SJSA1 (cell line): ENCODE measurements around the gene GAS2L1. TPM values are rescaled to one million over a fixed set of nuclear protein-coding genes. Genes with fewer than 3 reads are reported as not detected.
"Not testable (repeated sequence)": the region's sequence is repeated elsewhere in the genome, so short reads cannot be mapped to it uniquely, and the experiment has no call there.

Experiments used
- DNase-seq, 2 experiments: peaks; one replicate each; pipeline ENCODE4 v3.0.0-alpha.2; 2015 to 2020; ENCODE audit warnings: low spot score in 2 of 2, low read depth in 1 of 2
- H3K27ac ChIP-seq: fragments of 250-450 bp; sonication (Bioruptor Pico); 2 replicates; pipeline ENCODE4 v1.5.1; 2020; ENCODE audit warnings: mild to moderate bottlenecking, moderate library complexity
- H3K27me3 ChIP-seq: fragments of 250-450 bp; sonication (Bioruptor Pico); replicated peaks from 2 replicates; pipeline ENCODE4 v1.5.1; 2020; ENCODE audit warnings: mild to moderate bottlenecking, moderate library complexity
- H3K36me3 ChIP-seq: fragments of 250-450 bp; sonication (Bioruptor Pico); 2 replicates; pipeline ENCODE4 v1.5.1; 2020; ENCODE audit warnings: mild to moderate bottlenecking
- H3K4me1 ChIP-seq: fragments of 250-450 bp; sonication (Bioruptor Pico); replicated peaks from 2 replicates; pipeline ENCODE4 v1.6.1; 2021; ENCODE audit warnings: mild to moderate bottlenecking
- H3K4me3 ChIP-seq: fragments of 250-450 bp; sonication (Bioruptor Pico); 2 replicates; pipeline ENCODE4 v1.5.1; 2020; ENCODE audit warnings: mild to moderate bottlenecking
- H3K9me3 ChIP-seq: fragments of 250-450 bp; sonication (Bioruptor Pico); replicated peaks from 2 replicates; pipeline ENCODE4 v1.5.1; 2020; ENCODE audit warnings: mild to moderate bottlenecking
- total RNA-seq: library from RNA; depleted of rRNA; stranded (reverse); fragments of >200 nt; shearing (Covaris generic); gene quantifications from 2 replicates; pipeline ENCODE4 v1.2.3, GENCODE V29; 2014; rRNA removed

The GAS2L1 gene
- total RNA-seq, 1 experiment from 2014 or later: 10.4 TPM

DNA sequence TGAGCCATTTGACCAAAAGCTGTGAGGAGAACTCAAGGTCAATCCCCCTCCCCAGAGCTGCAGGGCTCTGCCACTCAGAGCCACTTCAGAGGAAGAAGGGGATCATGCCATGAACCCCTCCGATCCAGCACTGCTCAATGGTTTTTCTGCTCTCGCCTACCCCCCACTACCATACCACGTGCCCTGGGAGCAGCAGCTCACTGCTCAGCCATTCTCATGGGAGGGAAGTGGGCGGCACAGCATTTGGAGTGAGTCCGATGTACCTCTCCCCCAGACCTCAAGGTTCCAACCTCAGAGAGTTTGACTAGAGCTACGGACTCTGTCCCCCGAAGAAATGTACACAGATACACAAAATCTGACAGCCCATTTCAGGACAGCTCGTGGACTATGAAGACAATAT lies 47.4 kb downstream of the GAS2L1 start:
- DNase-seq: no peak
- no peaks in the 10 kb centered on the region for H3K27me3 ChIP-seq
- no peaks in the 10 kb centered on the region for H3K9me3 ChIP-seq
- no peaks in the 10 kb centered on the region for H3K4me1 ChIP-seq
- H3K4me3 ChIP-seq: no peak overlapping the region
- no peak overlapping the region for H3K27ac ChIP-seq
- peaks cover 71% of the 10 kb centered on the region for H3K36me3 ChIP-seq

DNA sequence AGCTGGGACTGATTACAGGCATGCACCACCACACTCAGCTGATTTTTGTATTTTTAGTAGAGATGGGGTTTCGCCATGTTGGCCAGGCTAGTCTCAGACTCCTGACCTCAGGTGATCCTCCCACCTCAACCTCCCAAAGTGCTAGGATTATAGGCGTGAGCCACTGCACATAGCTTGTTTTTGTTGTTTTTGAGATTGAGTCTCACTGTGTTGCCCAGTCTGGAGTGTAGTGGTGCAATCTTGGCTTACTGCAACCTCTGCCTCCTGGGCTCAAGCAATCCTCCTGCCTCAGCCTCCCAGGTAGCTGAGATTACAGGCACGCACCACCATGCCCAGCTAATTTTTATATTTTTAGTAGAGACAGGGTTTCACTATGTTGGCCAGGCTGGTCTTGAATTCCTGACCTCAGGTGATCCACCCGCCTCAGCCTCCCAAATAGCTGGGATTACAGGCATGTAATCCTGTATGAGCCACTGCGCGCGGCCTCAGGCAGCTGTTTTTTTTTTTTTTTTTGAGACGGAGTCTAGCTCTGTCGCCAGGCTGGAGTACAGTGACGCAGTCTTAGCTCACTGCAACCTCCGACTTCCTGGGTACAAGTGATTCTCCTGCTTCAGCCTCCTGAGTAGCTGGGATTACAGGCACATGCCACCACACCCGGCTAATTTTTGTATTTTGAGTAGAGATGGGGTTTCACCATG lies 50.9 kb downstream of the GAS2L1 start:
- H3K27ac ChIP-seq, DNase-seq, H3K9me3 ChIP-seq, H3K27me3 ChIP-seq, H3K4me3 ChIP-seq, H3K4me1 ChIP-seq: not testable (repeated sequence)
- H3K36me3 ChIP-seq: peaks cover 47% of the 10 kb centered on the region

DNA sequence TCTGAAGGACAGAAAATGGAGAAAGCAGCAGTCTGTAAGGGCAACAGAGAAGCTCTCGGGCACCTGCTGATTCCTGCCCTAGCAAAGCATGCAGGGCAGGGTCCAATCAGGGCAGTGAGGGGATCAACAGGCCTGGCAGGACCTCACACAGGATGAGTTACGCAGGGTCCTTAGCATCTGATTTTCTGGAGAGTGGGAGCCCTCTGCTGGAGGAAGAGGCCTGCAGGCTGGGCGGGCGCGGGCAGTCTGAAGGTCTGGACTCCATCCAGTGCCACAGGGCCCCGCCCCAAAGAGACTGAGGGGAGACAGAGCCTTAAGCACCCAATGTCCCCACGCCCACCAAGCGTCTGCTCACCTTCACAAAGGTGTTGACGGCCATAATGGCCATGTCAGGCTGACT lies 53.0 kb downstream of the GAS2L1 start:
- Histone ChIP-seq H3K27me3 (no peaks in the 10 kb centered on the region), H3K4me3 (no peak overlapping the region), H3K9me3 (no peaks in the 10 kb centered on the region), H3K27ac (no peak overlapping the region), H3K36me3 (peaks cover 34% of the 10 kb centered on the region), H3K4me1 (no peaks in the 10 kb centered on the region)
- DNase-seq: peak; percentile 41 to 68

Other genes starting within 250 kb of the GAS2L1 start
- not detected in 2 replicates for gene C22orf31, start 244.8 kb upstream of the GAS2L1 start, total RNA-seq
- 5.9 and 10.1 TPM in 2 replicates for gene KREMEN1, start 233.6 kb upstream of the GAS2L1 start, total RNA-seq
- 45.6 and 78.9 TPM in 2 replicates for gene EMID1, start 100.8 kb upstream of the GAS2L1 start, total RNA-seq
- 26.5 and 34.6 TPM in 2 replicates for gene RHBDD3, start 38.7 kb upstream of the GAS2L1 start, total RNA-seq
- 200 and 297 TPM in 2 replicates for gene EWSR1, start 38.4 kb upstream of the GAS2L1 start, total RNA-seq
- gene RASL10A, start 9.0 kb downstream of the GAS2L1 start, total RNA-seq: not detected in 2 replicates
- 48.3 and 70.2 TPM in 2 replicates for gene AP1B1, start 81.9 kb downstream of the GAS2L1 start, total RNA-seq
- not detected in 2 replicates for gene RFPL1, start 131.9 kb downstream of the GAS2L1 start, total RNA-seq
- gene NEFH, start 173.6 kb downstream of the GAS2L1 start, total RNA-seq: not detected in 2 replicates
- 49.8 and 54.9 TPM in 2 replicates for gene THOC5, start 247.1 kb downstream of the GAS2L1 start, total RNA-seq